GM15510 (cell line): ENCODE results near the gene CENATAC.

ENCODE experiments used
- POLR2A ChIP-seq: IDR thresholded peaks from 3 replicates; pipeline ENCODE4 v1.6.1; 2011; ENCODE audit warnings: borderline replicate concordance; ENCODE audit not compliant: insufficient read length; ENCODE audit errors: extremely low read depth

The CENATAC gene, protein sequence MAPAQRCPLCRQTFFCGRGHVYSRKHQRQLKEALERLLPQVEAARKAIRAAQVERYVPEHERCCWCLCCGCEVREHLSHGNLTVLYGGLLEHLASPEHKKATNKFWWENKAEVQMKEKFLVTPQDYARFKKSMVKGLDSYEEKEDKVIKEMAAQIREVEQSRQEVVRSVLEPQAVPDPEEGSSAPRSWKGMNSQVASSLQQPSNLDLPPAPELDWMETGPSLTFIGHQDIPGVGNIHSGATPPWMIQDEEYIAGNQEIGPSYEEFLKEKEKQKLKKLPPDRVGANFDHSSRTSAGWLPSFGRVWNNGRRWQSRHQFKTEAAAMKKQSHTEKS

DNA sequence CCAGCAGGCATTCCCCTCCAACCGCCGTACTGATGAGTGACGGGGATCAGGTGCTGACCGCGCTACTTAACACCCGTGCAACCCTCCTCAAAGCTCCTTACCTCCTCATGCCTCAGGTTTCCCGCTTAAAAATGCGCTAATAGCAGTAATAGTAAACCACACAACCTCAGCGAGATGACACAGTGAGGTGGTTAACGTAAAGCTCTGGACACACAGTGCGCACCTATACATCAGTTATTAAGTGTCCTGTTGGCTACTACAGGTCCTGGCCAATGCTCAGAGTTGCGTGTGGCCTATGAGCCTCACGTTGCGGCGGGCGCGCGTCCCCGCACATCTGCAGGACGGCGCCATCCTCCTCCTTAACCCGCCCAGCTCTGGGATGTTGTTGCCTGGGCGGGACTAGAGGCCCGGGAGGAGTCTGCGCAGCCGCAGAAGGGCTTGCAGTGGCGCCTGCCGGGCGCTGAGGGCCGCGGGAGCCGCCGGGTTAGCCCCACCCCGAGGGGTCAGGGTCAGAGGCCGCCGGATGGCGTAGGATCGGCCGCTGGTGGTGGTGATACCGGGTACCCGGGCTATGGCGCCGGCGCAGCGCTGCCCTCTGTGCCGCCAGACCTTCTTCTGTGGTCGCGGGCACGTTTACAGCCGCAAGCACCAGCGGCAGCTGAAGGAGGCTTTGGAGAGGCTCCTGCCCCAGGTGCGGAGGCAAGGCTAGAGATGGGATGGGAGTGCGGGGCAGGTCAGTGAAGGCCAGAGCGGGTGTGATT, at the start of gene CENATAC:
TSS of gene CENATAC (plus strand) at position 512 of the 761 bp plus-strand sequence. CDS start at position 572, 60 bp downstream.
- TF ChIP-seq POLR2A: peak; percentile 93

DNA sequence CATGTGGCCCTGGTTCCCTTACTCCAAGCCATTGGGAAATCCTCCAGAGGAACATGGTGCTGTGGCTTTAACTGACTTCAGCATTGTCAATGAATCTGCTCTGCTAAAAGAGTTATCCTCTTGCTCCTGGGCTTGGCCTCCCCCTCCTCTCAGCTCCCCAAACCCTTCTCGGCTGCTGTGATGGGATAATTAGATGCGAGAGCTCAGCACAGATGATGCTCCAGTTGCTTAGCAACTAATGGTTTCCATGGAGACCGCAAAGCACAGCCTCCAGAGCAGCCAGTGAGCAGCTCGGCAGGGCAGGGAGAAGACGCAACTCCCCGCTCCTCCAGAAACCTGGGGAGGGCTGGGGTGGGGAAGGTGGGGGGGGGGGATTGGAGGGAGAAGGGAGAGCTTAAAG, 44.7 kb upstream of the CENATAC start:
- no peak for TF ChIP-seq POLR2A

DNA sequence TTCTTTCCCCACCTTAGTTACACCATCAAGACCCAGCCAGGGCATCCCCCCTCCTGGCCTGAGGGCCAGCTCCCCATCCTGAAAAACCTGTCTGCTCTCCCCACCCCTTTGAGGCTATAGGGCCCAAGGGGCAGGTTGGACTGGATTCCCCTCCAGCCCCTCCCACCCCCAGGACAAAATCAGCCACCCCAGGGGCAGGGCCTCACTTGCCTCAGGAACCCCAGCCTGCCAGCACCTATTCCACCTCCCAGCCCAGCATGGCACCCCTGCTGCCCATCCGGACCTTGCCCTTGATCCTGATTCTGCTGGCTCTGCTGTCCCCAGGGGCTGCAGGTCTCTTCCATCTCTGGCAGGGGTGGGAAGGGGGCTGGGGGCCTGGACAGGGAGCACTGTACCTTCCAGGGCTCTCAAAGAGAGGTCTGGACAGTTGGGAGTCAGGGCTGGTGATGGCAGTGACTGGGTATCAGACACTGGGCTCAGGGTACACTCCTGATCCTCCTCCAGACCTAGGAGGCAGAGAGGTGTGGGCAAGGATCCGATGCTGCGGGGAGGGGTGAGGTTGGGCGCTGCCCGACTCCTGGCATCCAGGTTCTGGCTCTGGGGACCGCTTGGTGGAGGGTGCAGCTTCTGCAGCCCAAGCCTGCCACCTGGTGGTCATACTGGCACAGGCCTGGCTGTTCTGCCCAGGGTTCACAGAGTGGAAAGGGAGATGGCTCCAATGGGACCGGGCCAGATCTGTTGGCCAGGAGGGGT, 41.7 kb upstream of the CENATAC start, which contains the start of gene UPK2:
TSS of gene UPK2 (plus strand) at position 205 of the 753 bp plus-strand sequence. CDS start at position 258, 53 bp downstream.
- TF ChIP-seq POLR2A: no peak

DNA sequence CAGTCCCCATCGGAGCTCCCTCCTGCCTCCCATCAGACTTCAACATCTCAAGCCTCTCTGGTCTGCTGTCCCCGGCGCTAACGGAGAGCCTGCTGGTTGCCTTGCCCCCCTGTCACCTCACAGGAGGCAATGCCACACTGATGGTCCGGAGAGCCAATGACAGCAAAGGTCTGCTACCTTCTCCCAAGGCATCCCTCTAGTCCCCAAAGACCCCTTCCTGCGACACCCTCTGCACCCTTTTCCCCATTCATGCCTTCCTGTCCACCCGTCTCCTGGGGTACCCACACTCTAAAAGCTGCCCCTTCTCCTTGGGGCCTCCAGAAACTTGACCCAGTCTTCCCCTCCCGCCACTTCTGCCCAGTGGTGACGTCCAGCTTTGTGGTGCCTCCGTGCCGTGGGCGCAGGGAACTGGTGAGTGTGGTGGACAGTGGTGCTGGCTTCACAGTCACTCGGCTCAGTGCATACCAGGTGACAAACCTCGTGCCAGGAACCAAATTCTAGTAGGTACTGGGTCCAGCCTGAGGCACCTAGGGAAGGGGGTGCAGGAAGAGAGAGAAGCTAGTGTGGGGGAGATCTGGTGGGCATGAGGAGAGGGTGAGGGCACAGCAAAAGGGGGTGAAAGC, 41.0 kb upstream of the CENATAC start:
- no peak for TF ChIP-seq POLR2A

DNA sequence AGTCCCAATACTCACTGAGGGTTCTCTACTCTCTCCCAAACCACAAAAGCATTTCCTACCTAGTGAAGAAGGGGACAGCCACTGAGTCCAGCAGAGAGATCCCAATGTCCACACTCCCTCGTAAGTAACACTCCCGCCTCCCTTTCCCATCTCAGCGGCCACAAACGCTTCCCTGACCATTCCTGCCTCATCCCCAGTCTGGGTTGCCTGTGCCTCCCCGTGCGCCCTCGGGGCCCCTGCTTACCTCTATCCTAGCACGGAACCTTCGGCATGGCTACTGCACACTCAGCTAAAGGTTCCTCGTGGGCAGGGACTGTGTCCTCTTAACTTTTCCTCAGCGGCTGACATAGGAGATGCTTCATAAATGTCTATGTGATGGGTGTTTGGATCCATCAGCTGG, 40.4 kb upstream of the CENATAC start:
- TF ChIP-seq POLR2A: no peak

DNA sequence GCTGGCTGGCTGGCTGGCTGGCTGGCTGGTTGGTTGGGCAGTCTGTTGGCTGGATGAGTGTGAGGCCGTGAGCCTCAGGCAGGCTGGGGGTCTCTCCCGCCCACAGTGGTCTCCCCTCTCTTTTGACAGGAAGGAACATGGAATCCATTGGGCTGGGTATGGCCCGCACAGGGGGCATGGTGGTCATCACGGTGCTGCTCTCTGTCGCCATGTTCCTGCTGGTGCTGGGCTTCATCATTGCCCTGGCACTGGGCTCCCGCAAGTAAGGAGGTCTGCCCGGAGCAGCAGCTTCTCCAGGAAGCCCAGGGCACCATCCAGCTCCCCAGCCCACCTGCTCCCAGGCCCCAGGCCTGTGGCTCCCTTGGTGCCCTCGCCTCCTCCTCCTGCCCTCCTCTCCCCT, 40.0 kb upstream of the CENATAC start:
- no peak for TF ChIP-seq POLR2A

DNA sequence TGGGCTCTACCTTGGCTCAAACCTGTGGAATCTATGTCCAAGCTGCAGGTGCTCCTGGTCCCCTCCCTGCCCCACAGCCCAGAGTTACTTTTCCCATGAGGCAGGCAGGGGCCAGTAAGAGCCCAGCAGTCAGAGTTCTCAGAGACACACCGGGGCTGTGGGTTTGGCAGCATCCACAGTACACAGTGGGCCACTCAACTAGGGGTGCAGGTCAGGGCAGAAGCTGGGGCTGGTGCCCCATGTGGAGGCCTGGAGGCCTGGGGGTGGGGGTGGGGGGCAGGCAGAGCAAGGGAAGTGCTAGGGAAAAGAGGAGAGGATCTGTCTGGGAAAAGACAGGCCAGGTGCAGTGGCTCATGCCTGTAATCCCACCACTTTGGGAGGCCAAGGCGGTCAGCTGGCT, 39.4 kb upstream of the CENATAC start:
- no peak for TF ChIP-seq POLR2A

DNA sequence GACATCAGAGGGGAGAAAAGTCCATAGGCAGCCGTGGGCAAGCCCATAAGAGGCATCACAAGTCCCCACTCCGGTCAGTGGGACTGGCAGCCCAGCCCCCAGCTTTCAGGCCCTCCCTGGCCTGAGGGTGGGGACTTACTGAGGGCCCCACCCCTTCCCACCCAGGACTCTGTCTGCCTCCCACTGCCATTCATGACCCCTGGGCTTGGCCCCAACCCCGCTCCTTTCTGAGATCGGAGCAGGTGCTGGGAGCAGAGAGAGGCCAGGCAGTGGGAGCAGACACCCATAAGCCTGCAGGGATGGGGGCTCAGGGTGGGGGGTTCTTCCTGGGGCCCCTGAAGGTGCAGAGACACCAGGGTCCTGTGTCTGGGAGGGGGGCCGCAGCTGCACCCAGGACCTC, 36.7 kb upstream of the CENATAC start:
- TF ChIP-seq POLR2A: no peak

DNA sequence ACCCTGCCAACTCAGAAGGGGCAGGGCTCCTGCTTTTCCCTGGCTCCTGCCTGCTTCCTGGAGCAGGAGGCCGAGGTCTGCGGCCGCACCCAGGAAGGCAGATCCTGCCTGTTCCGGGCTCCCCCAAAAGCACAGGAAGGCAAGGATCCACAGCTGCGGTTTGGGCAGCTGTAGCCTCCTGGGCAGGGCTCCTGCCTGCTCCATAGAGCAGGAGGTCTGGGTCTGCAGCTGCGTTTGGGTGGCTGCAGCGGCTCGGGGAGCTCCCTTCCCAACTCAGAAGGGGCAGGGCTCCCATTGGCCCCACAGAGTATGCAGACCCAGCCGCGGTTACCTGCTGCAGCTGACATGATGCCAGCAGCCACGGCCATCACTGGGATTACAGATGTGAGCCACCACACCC, 36.3 kb upstream of the CENATAC start:
- no peak for TF ChIP-seq POLR2A

DNA sequence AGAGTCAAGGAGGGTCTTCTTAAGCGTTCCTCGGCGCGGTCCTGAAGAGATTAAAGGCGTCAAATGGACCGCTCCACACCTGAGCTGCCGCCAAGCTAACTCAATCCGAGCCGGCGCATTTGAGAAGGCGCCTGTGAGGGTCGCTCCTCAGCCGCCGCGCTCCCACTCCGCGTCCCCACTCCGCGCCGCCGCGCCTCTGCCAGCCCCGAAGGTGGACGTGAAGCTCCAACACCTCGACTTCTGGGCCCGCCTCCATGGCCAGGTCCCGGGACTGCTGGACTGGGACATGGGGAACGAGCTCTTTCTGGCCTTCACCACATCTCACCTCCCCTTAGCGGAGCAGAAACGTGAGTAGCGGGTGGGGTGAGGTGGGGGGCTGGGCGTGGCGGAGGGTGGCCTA, 26.3 kb upstream of the CENATAC start, which contains the start of gene FOXR1:
TSS of gene FOXR1 (plus strand) at position 116 of the 400 bp plus-strand sequence. CDS start at position 287, 171 bp downstream.
- TF ChIP-seq POLR2A: no peak

DNA sequence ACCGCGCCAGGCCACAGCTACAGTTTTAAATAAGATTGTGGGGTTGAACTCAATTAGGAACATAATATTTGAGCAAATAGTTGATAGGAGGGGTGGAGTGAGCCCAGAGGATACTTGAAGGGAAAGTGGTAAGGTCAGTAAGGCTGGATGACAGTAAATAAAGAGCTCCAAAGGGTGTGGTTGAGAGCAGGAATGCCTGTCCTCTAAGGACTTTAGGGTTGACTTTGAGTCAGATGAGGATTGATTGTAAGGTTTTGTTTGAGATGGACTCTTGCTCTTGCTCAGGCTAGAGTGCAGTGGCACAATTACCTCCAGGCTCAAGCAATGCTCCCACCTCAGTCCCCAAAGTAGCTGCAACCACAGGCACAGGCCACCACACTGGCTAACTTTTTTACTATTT, 24.0 kb upstream of the CENATAC start:
- no peak for TF ChIP-seq POLR2A

DNA sequence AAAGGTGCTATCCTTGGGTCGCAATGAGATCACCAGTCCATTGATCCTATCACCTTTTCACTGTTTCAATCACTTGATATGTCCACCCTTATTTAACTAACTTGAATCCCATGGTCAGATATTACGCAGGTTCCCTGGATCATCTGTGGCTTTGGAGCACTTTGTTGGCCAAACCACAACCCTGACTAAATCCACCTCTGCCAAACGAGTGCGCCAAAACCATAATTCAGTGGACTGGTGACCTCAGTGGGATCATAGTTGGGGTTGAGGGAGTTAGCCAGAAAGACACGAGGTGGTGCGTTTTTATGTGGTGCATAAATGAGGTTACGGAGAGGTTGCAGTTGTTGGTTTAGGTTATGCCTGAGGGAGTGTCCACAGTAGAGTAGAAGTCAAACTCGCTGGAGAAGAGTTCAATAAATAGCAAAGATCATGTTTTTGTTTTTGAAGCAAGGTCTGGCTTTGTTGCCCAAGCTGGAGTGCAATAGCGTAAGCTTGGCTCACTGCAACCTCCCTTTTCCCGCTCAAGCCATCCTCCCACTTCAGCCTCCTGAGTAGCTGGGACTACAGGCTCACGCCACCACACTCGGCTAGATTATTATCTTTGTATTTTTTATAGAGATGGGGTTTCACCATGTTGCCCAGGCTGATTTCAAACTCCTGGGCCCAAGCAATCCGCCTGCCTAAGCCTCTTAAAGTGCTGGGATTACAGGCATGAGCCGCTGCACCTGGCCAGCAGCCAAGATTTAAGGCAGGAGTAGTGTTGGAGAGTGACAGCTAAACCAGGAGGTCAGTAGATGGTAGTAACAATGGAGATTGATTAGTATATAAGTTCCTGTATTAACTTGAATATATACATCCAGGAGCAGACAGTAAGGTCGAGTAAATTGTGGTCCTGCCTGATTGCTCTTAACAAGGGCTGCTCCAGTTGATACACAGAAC, 21.9 kb upstream of the CENATAC start:
- no peak for TF ChIP-seq POLR2A

DNA sequence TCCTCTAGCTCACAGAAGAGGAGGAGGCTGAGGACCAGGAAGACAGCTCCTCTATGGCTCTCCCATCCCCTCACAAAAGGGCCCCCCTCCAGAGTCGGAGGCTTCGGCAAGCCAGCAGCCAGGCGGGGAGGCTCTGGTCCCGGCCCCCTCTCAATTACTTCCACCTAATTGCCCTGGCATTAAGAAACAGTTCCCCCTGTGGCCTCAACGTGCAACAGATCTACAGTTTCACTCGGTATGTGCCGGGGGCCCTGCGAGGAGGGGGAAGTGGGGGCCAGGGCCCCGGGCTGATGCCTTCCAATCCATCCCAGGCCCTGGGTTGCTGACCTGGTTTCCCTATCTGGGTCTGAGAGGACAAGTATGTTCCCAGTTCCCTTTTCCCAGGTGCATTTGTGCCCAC, 18.5 kb upstream of the CENATAC start:
- TF ChIP-seq POLR2A: no peak
